Measurements from ENCODE around the gene FBXO47.
A peak's percentile ranks its signal among the peaks of the same experiment; 100 is the strongest.
"Not testable (repeated sequence)": the region's sequence is repeated elsewhere in the genome, so short reads cannot be mapped to it uniquely, and the experiment has no call there.

The FBXO47 gene

DNA sequence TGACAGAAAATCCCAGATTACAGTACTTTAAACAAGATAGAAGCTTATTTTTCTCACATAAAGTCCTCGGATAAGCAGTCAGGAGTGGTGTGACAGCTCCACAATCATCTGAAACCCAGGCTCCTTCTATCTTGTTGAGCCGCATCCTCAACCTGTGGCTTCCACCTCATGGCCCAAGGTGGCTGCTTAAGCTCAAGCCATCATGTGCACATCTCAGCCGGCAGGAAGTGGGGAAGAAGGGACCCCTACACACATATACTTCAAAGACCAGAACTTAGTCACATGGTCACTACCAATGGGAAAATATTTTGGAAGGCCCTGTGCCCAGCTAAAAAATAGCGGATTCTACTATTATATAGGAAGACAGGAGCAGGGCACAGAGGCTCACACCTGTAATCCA is 11.0 kb upstream of the FBXO47 start:
- DNase-seq = no peak

DNA sequence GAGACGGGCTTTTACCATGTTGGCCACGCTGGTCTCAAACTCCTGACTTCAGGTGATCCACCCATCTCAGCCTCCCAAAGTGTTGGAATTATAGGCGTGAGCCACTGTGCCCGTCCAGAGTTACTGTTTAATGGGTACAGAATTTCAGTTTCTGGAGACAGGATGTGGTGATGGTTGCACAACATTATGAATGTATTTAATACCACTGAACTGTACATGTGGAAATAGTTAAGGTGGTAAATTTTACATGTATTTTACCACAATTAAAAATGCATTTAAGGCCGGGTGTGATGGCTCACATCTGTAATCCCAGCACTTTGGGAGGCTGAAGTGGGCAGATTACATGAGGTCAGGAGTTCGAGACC is 9.0 kb upstream of the FBXO47 start:
- DNase-seq = not testable (repeated sequence)

DNA sequence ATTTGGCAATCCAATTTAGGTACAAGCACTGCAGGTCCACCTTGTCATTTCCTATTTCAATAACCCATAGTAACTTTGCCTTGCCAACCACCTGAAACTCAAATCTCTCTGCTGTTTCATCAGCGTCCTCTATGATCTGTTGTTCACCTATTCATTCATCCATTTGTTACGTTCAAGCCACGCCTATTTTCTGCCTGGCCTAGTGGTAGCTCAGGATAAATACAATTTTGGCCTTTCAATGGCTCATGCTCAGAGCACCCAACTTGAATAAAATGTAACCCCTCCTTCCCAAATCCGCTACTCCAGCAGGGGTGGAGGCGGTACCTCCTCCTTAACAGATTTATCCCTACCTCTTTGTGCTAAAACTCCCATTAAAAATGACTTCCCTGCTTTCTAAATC is 3.6 kb upstream of the FBXO47 start:
- DNase-seq = no peak

- DNase-seq = no peak
Measured at GRCh38 chr17:38970128-38970527, 2.9 kb upstream of the FBXO47 start.

DNA sequence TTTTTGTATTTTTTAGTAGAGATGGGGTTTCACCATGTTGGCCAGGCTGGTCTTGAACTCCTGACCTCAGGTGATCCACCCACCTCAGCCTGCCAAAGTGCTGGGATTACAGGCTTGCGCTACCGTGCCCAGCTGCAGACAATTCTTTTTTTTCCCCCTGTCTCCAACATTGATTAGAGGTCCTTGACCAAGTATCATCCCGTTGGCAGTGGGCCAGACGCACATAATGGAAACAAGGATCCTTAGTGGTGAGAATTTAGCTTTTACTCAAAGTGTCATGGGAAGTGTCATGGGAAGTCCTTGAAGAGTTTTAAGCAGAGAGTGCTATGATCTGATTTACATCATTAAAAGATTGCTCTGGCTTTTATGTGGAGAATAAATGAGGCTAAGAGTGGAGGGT is 2.1 kb upstream of the FBXO47 start:
- no peak for DNase-seq

GRCh38 chr17:38961413-38961812 is 5.8 kb downstream of the FBXO47 start:
- DNase-seq = no peak

GRCh38 chr17:38960402-38960801 is 6.8 kb downstream of the FBXO47 start:
- no peak for DNase-seq

- no peak for DNase-seq
Measured at GRCh38 chr17:38959508-38959907, 7.7 kb downstream of the FBXO47 start.

DNA sequence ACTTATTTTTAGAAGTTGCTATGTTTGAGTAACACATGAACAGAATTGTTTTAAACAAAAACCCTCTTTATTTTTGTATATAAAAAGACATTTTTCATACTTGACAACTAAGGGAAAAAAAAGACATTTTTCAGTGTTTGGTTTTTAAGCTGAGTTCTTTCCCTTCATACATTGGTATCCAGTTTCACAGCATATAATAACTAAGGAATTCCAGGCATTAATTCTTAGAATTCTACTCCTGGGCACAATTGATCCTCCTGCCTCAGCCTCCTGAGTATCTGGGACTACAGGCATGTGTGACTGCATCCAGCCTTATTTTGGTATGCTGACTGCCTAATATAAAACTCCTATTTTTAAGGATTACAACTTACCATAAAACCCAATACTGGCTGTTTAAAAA is 8.4 kb downstream of the FBXO47 start:
- no peak for DNase-seq

- DNase-seq = no peak
Measured at GRCh38 chr17:38958326-38958725, 8.9 kb downstream of the FBXO47 start.

DNA sequence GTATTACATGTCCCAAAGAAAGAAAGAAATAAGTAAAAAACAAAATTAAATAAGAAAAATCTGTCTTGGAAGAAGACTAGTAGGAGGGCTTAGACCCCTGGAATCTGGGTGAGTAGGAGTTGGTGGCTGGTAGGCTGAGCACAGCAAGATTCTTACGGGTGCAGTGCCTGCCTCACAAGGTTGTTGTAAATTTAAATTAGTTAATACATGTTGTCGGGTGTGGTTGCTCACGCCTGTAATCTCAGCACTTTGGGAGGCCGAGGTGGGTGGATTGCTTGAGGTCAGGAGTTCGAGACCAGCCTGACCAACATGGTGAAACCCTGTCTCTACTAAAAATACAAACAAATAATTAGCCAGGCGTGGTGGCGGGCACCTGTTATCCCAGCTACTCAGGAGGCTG is 13.4 kb downstream of the FBXO47 start:
- not testable (repeated sequence) for DNase-seq

DNA sequence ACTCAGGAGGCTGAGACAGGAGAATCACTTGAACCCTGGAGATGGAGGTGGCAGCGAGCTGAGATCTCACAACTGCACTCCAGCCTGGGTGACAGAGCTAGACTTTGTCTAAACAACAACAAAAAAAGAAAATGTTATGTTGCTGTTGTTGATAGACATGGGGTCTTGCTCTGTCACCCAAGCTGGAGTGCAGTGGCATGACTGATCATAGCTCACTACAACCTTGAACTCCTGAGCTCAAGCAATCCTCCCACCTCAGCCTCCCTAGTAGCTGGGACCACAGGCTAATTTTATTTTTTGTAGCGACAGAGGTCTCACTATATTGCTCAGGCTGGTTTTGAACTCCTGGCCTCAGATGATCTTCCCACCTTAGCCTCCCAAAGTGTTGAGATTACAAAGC is 20.0 kb downstream of the FBXO47 start:
- no peak for DNase-seq

DNA sequence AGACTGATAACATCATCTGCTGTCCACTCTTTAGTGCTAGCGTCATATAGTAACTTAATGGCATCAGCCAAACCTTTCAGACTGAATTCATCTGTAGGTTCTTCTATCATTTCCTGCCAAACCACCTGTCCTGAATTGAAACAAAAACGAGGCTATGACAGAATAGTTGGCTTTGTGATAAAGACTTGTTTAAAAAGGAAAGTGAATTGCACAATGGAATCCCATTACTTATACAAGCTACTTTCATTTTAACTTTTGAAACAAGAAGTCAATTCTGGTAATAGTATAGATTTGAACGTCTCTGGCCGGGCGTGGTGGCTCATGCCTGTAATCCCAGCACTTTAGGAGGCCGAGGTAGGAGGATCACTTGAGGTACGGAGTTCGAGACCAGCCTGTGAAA is 23.6 kb downstream of the FBXO47 start:
- DNase-seq = no peak

- DNase-seq = no peak
Measured at GRCh38 chr17:38942696-38943334, 24.4 kb downstream of the FBXO47 start.

- no peak for DNase-seq
Measured at GRCh38 chr17:38940404-38940803, 26.8 kb downstream of the FBXO47 start.

DNA sequence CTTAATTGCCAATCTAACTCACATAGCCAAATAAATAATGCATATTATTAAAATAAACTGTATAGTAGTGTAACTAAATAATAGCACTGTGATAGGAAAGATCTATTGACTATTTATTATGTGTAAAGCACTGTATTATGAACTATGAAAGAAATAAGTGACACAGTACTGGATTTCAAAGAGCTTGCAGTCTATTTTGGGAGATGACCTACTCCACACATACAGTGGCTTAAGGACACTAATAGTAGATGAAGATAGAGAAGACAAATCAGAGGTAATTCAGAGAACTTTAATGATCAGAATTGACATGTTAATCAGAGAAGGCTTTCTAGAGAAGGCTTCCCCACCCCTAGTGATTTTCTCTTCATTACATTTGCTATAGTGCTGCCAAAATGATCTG is 27.2 kb downstream of the FBXO47 start:
- no peak for DNase-seq

DNA sequence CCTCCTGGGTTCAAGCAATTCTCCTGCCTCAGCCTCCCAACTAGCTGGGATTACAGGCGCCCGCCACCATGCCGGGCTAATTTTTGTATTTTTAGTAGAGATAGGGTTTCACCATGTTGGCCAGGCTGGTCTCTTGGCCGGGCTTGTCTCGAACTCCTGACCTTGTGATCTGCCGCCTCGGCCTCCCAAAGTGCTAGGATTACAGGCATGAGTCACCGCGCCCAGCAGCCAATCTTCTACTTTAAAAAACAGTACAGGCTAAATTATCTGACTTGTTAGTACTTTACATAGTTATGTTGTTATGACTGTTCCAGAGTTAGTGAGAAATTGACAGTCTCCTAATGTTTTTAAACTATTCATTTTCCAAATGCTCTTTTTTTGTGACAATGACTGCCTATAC is 33.2 kb downstream of the FBXO47 start:
- not testable (repeated sequence) for DNase-seq

GRCh38 chr17:38930782-38931181 is 36.4 kb downstream of the FBXO47 start:
- DNase-seq = not testable (repeated sequence)

GRCh38 chr17:38926293-38927070 is 40.7 kb downstream of the FBXO47 start:
- no peak for DNase-seq

DNA sequence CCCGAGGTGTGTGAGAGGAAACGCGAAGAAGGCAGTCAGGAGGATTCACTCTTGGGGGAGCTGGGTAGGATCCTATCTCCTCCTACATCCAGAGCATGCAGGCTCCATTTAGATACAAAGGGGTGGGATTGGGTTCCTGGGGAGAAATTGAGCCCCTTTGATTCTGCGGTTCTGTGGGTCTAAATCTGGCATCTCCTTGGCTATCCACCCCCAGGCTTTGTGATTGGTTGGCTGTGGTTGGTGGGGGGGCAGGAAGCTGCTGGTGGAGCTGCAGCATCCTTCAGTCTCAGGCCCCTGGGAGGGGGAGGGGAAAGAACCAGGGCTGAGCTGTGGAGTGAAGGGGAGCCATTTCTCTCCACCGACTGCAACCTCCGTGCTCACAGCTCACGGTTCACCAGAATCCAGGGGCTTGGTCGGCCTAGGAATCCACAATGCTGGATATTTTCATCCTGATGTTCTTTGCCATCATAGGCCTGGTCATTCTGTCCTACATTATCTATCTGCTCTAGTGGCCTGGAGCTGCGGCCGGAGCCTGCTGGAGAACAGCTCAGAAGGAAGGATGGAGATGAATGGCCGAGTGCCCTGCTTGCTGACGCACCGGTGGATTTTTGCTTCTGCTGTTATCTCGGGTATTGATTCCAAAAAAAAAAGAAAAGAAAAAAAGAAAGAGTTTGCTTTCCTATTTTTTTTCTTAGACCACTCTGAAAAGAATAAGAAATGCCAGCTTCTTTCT is 41.8 kb downstream of the FBXO47 start, which contains the start of gene LASP1NB:
LASP1NB (plus strand) TSS at position 352 of the 733 bp plus-strand sequence.
- DNase-seq = peak; percentile 80 to 84

- peak; percentile 20 to 58 for DNase-seq
Measured at GRCh38 chr17:38922538-38923297, 44.5 kb downstream of the FBXO47 start.

DNA sequence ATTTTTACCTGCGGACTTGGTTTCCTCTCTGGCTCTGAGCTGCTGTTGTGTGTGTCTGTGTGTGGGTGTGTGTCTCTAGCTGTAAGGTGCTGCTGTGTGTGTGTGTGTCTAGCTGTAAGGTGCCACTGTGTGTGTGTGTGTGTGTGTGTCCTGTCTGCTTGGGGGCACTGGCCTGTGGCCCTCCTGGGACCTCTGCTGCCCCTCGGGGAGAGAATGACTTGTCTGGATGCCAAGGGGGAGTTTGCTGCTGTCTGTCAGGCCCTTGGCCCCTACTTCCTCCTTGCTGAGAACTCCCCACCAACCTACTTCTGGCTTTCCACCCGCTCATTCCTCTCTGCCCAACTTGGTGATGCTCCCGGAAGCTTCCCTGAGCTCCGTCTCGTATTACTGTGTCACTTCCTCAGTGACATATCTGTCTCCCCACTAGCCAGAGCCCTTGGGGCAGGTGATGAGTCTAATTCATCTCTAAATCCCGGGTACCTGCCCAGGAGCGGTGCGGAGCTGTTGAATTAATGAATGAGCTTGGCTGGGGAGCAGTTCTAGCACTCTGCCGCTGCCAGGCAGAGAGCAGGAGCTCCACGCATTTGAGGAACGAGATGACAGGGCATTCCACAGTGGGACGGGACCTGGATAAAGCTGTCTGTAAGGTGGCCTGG is 45.3 kb downstream of the FBXO47 start:
- no peak for DNase-seq

Data from cerebellar nuclear complex (tissue), 1 donor.